ENCODE data around the gene SLC46A3.
A peak's percentile ranks its signal among the peaks of the same experiment; 100 is the strongest.

GRCh38 chr13:28754698-28755545 is 36.2 kb upstream of the SLC46A3 start:
- TF ChIP-seq IKZF3 (tag by site-specific recombination; IDR thresholded peaks at IDR 0.05) = no peak
- no peak for TF ChIP-seq ZBTB17 (tag by site-specific recombination; IDR thresholded peaks at IDR 0.05)
- no peak for TF ChIP-seq ZNF660 (tag by site-specific recombination; IDR thresholded peaks at IDR 0.05)
- TF ChIP-seq CTCF (tag by site-specific recombination; IDR thresholded peaks at IDR 0.05) = no peak
- TF ChIP-seq KLF16 (tag by site-specific recombination; IDR thresholded peaks at IDR 0.05) = no peak
- TF ChIP-seq TCF7L2 (IDR thresholded peaks at IDR 0.05; ENCODE audit: borderline replicate concordance, low read depth, low read length) = peak; percentile 68; the same call in 1 of the 2 replicates
- no peak for TF ChIP-seq ZNF426 (tag by site-specific recombination; IDR thresholded peaks at IDR 0.05)
- TF ChIP-seq, protein P1, sequence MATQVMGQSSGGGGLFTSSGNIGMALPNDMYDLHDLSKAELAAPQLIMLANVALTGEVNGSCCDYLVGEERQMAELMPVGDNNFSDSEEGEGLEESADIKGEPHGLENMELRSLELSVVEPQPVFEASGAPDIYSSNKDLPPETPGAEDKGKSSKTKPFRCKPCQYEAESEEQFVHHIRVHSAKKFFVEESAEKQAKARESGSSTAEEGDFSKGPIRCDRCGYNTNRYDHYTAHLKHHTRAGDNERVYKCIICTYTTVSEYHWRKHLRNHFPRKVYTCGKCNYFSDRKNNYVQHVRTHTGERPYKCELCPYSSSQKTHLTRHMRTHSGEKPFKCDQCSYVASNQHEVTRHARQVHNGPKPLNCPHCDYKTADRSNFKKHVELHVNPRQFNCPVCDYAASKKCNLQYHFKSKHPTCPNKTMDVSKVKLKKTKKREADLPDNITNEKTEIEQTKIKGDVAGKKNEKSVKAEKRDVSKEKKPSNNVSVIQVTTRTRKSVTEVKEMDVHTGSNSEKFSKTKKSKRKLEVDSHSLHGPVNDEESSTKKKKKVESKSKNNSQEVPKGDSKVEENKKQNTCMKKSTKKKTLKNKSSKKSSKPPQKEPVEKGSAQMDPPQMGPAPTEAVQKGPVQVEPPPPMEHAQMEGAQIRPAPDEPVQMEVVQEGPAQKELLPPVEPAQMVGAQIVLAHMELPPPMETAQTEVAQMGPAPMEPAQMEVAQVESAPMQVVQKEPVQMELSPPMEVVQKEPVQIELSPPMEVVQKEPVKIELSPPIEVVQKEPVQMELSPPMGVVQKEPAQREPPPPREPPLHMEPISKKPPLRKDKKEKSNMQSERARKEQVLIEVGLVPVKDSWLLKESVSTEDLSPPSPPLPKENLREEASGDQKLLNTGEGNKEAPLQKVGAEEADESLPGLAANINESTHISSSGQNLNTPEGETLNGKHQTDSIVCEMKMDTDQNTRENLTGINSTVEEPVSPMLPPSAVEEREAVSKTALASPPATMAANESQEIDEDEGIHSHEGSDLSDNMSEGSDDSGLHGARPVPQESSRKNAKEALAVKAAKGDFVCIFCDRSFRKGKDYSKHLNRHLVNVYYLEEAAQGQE (tag by site-specific recombination; IDR thresholded peaks at IDR 0.05) = no peak
- TF ChIP-seq ZBTB8A (tag by site-specific recombination; IDR thresholded peaks at IDR 0.05) = no peak
- no peak for TF ChIP-seq ZNF324 (tag by site-specific recombination; IDR thresholded peaks at IDR 0.05)
- no peak for TF ChIP-seq ZNF600 (tag by site-specific recombination; IDR thresholded peaks at IDR 0.05)
- no peak for TF ChIP-seq ZNF670 (tag by site-specific recombination; IDR thresholded peaks at IDR 0.05; ENCODE audit: low read depth)
- 0 out of 2 replicates have a peak, but pooled peaks have one; percentile 15 for TF ChIP-seq ZBTB11 (tag by site-specific recombination; conservative IDR thresholded peaks at IDR 0.05; ENCODE audit: low read depth)
